Measurements from ENCODE around the gene RBM15.

Gene RBM15

DNA sequence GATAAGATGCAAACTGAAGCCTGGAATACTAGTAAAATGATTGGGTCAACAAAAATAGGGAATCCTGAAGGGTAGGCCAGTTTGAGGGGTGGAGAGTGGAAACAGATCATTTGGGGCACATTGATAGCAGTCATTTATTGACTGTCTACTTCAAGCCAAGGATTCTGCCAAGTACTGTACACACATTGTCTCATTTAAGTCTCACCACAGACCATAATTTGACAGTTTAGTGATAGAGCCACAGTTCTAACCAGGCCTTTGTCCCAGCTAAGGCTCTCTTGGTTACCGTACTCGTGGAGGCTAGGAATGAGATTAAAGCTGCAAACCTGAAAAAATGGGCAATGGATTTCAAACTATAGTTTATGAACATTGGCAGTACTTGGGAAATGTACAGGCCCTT, 11.2 kb downstream of the RBM15 start:
- DNase-seq (ENCODE audit: low read depth in 1 of 2, low spot score in 1 of 2), result no peak

- DNase-seq (ENCODE audit: low read depth in 1 of 2, low spot score in 1 of 2), result no peak
Observed at GRCh38 chr1:110355321-110355720, 16.1 kb downstream of the RBM15 start.

GRCh38 chr1:110356379-110356778, 17.2 kb downstream of the RBM15 start:
- DNase-seq (ENCODE audit: low read depth in 1 of 2, low spot score in 1 of 2), result no peak

- DNase-seq (ENCODE audit: low read depth in 1 of 2, low spot score in 1 of 2), result no peak
Observed at GRCh38 chr1:110360431-110360830, 21.3 kb downstream of the RBM15 start.

GRCh38 chr1:110361856-110362255, 22.7 kb downstream of the RBM15 start:
- no peak for DNase-seq (ENCODE audit: low read depth in 1 of 2, low spot score in 1 of 2)

- DNase-seq (ENCODE audit: low read depth in 1 of 2, low spot score in 1 of 2), result no peak
Observed at GRCh38 chr1:110364221-110364620, 25.0 kb downstream of the RBM15 start.

- DNase-seq (ENCODE audit: low read depth in 1 of 2, low spot score in 1 of 2), result no peak
Observed at GRCh38 chr1:110370827-110371226, 31.6 kb downstream of the RBM15 start.

- DNase-seq (ENCODE audit: low read depth in 1 of 2, low spot score in 1 of 2), result no peak
Observed at GRCh38 chr1:110375490-110375889, 36.3 kb downstream of the RBM15 start.

GRCh38 chr1:110380672-110381283, 41.6 kb downstream of the RBM15 start:
- DNase-seq (ENCODE audit: low read depth in 1 of 2, low spot score in 1 of 2), result no peak

DNA sequence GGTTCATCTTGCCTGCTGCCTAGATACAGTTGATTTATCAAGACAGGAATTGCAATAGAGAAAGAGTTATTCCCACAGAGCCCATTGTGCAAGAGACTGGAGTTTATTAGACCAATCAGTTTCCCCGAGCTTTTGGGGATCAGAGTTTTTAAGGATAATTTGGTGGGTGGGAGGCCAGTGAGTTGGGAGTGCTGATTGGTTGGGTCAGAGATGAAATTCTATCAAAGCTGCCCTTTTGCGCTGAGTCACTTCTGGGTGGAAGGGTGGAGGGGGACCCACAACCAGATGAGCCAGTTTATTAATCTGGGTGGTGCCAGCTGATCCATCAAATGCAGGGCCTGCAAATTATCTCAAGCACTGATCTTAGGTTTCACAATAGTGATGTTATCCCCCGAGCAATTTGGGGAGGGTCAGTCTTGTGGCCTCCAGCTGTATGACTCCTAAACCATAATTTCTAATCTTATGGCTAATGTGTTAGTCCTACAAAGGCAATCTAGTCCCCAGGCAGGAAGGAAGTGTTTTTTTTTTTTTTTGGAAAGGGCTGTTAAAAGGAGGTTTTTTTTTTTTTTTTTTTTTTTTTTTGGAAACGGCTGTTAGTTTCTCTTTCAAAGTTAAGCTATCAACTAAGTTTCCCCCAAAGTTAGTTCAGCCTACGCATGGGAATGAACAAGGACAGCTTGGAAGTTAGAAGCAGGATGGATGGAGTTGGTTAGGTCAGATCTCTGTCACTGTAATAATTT, 44.2 kb downstream of the RBM15 start:
- DNase-seq (ENCODE audit: low read depth in 1 of 2, low spot score in 1 of 2), result no peak

- no peak for DNase-seq (ENCODE audit: low read depth in 1 of 2, low spot score in 1 of 2)
Observed at GRCh38 chr1:110384581-110385321, 45.6 kb downstream of the RBM15 start.

GRCh38 chr1:110385369-110385768, 46.2 kb downstream of the RBM15 start:
- DNase-seq (ENCODE audit: low read depth in 1 of 2, low spot score in 1 of 2), result no peak

DNA sequence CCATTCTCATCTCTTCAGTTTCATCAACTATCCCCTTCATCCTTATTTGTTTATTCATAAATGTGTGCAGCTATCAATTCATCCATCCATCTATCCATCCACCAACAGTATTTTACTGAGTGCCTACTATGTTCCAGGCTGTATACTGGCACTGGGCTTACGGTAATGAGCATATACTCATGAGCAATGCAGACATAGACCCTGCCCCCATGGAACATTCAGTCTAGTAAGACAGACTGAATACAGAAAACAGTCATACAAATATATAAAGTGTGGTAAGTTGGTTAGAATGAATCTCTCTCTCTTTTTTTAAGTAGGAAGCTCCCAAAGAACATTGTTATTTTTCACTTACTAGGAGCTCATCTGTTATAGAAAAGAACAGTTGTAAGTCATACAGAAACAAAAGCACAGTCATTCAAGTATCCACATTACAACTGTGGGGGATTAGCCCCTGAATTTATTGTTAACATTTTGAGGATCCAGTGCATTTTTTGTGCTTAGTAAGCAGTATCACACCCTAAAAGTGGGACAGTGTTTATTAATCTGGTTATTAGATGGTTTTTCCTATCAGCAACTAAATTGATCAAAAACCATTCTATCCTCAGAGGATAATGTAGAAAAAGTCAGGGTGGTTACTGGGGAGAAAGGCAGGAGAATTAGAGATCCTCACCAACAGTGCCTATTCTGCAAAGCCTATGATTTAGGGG, 48.0 kb downstream of the RBM15 start:
- DNase-seq (ENCODE audit: low read depth in 1 of 2, low spot score in 1 of 2), result no peak

DNA sequence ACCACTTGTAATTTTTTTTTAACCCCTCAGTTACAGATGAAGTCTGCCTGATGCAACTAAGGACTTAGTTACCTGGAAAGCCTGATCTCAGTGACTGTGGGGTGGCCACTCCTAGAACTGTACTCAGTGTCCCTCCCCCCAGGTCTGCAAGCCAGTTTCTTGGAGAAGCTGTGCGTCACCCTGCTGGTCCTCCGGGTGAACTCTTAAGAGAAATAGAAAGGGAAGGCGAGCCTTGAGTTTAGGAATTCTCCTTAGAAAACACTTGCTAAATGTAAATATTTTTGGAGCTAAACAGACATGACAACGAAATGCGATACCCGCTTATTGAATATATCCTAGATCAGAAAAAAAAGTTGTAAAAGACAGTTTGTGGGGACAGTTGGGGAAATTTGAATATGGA, 50.9 kb downstream of the RBM15 start:
- no peak for DNase-seq (ENCODE audit: low read depth in 1 of 2, low spot score in 1 of 2)

GRCh38 chr1:110390692-110391245, 51.6 kb downstream of the RBM15 start, which contains the start of gene SLC16A4:
Gene SLC16A4, minus strand, starts transcription at chr1:110391026. Its CDS starts 1,703 bp downstream, at chr1:110389323.
- no peak for DNase-seq (ENCODE audit: low read depth in 1 of 2, low spot score in 1 of 2)

DNA sequence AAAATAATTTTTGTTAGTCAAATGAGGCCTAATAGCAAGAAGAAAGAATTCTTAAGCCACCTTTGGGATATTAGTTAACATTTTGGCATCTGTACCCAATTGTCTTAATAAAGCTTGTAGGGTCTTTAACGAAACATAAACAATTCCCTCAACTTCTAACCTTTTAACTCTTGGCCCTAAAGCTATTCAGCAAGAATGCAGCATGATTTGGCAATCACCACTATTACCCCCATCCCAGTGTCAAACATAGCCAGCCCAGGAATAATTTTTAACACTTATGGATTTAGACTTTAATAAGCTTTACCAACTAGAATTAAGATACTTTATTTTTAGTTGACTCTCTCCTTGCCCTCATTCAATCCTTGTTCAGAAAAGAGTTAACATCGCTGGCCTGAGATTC, 54.1 kb downstream of the RBM15 start:
- DNase-seq (ENCODE audit: low read depth in 1 of 2, low spot score in 1 of 2), result no peak

GRCh38 chr1:110393691-110394492, 54.7 kb downstream of the RBM15 start:
- DNase-seq (ENCODE audit: low read depth in 1 of 2, low spot score in 1 of 2), result no peak

DNA sequence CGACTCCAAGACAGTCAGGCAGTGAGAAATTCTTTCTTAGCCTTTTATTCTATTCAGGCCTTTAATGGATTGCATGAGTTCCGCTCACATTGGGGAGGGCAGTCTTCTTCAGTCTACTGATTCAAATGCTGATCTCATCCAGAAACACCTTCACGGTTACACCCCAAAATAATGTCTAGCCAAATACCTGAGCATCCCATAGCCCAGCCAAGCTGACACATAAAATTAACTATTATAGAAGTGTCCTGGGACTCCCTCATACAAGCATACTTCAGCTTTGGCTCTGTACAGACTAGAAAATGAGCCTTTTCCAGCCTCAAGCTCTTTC, 55.3 kb downstream of the RBM15 start:
- DNase-seq (ENCODE audit: low read depth in 1 of 2, low spot score in 1 of 2), result no peak
